Suppressor macrophage treated with lipopolysaccharide for 4 hours (primary cell): ENCODE measurements around the gene HYAL4.
"Not testable (repeated sequence)": the region's sequence is repeated elsewhere in the genome, so short reads cannot be mapped to it uniquely, and the experiment has no call there.

Source experiments
- DNase-seq: peaks from one replicate; pipeline ENCODE4 v3.0.0-alpha.2; 2020

Gene HYAL4, protein sequence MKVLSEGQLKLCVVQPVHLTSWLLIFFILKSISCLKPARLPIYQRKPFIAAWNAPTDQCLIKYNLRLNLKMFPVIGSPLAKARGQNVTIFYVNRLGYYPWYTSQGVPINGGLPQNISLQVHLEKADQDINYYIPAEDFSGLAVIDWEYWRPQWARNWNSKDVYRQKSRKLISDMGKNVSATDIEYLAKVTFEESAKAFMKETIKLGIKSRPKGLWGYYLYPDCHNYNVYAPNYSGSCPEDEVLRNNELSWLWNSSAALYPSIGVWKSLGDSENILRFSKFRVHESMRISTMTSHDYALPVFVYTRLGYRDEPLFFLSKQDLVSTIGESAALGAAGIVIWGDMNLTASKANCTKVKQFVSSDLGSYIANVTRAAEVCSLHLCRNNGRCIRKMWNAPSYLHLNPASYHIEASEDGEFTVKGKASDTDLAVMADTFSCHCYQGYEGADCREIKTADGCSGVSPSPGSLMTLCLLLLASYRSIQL

DNA sequence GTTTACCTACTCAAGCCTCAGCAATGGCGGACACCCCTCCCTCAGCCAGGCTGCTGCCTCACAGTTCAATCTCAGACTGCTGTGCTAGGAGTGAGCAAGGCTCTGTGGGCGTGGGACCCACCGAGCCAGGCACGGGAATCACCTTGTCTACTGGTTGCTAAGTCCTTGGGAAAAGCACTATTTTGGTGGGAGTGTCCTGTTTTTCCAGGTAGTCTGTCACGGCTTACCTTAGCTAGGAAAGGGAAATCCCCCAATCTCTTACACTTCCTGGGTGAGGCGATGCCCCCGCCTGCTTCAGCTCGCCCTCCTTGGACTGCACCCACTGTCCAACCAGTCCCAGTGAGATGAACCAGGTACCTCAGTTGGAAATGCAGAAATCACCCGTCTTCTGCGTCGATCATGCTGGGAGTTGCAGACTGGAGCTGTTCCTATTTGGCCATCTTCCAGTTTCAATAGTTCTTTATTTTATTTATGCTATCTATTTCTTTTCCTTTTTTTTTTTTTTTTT lies at the start of gene HYAL4:
Gene HYAL4, plus strand, starts transcription at position 458 of the 508 bp plus-strand sequence. CDS start 23,105 bp downstream, outside the sequence.
- DNase-seq, result no peak

DNA sequence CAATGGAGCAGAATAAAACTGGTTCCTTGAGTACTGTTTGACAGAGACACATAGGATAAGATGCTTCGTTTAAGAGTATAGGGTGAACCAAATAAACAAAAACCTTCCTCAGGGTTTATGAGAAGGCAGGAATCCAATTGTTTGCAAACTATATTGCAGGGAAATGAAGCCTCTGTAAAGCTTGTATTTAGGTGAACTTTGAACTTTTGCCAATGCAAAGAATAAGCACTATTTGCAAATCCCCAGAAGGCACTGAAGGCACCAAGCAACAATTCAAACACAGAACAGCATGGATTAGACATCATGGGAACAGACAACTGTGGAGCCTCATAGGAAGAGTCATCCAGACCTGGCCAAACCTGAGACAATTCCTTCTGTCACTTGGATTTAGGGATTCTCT lies 49.1 kb upstream of the HYAL4 start:
- DNase-seq, result no peak

DNA sequence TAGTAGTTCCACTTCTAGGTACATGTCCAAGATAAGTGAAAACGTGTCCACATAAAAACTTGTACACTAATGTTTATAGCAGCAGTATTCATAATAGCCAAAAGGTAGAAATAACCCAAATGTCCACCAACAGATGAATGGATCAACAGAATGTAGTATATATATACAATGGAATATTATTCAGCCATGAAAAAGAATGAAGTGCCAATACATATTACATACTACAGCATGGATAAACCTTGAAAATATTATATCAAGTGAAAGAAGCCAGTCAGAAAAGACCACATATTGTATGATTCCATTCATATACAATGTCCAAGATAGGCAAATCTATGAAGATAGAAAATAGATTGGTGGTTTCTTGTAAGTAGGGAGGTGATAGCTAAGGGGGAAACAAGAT lies 48.4 kb upstream of the HYAL4 start:
- no peak for DNase-seq

DNA sequence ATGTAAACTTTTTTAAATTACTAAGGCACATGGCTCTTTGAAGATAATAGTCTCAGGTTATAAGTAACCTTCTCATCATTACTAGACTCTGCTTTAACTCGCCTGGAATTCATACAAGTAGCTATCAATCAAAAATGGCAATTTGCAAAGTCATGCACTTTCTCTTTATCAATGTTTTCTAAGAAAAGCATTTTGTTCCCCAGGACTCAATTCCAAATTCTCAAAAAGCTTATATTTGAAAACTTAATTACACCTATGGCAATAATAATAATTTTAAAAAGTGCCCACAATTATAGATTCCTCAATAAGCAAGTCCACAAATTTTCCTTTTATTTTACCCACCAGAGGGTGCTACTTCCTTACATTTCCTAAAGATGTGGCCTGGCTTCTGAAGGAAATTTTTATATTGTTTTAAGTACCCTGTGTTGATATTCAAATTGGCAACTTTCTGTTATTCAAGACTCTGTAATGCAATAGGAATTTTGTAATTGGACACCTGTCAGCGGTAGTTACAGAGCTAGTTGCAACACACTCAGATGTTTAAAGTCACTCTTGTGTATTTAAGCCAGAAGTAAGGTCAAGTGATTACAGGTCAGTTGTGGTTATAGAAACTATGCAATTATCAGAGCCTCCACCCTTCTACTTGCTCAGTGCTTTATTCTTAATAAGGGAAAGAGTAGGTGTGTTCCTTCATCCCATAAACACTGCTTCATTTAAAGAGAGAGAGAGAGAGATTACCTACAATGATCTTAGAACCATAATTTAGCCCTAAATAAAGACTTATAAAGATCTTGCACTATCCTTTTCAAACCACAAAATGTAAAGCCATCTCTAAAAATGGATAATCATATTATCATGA lies 47.1 kb upstream of the HYAL4 start:
- DNase-seq, result peak; percentile 58

DNA sequence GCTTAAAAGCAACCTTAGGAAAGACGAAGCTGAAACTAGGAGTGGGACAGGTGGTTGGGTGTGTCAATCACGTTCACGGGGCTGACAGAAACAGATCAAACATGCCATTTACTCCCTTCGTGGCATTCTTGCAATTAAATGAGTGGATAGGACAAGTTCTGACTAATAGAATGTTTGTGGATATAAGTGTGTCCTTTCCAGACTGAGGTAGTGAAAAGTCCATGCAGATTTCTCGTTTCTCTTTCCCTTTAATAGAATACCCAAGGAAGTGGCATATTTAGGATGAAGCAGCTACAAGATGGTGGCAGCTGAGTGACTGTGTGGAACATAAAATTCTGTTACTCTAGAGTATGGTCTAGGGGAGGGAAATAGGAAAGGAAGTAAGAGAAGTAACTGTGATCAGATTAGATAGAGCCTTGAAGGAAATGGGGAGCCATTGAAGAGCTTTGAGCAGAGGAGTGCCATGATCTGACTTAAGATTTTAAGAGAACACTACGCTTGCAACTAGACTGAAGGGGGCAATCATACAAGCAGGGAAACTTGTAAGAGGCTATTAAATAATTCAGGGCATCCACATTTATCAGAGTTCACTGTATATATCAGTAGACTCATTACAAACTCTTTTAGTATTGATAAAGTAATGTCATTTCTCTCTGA lies 46.3 kb upstream of the HYAL4 start:
- no peak for DNase-seq

DNA sequence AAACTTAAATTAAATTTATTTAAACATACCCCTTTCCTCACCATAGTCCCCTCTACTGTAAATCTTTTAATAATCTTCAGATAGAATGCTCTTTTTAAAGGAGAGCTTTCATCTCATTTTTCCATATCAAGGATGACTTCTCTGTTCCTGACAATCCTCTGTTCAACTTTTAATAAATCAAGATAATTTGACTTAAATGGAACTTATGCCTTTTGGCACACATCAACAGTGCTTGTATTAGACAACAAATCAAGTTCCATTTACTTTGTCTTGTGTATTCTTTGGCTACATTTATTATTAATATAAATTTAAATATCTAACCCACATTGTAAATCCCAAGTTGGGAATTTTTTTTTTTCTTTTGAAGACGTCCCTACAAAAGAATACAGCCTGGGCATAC lies 42.7 kb upstream of the HYAL4 start:
- no peak for DNase-seq

DNA sequence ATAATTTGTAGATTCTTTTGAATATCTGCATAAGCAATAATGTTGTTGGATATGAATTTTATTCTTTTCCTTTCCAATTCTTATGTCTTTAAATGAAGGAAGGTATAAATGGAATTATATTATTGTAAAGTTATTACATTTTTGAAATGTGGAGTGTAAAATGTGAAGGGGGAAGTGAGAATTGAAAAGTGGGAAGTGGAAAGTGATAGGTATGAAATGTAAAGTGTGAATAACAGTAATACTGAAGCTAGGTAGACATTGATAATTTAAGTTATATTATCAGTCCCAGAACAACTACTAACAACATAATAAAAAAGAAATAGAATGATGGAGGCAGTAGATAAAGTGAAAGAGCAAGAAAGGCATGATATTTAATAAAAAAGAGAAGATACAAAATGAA lies 39.7 kb upstream of the HYAL4 start:
- no peak for DNase-seq

DNA sequence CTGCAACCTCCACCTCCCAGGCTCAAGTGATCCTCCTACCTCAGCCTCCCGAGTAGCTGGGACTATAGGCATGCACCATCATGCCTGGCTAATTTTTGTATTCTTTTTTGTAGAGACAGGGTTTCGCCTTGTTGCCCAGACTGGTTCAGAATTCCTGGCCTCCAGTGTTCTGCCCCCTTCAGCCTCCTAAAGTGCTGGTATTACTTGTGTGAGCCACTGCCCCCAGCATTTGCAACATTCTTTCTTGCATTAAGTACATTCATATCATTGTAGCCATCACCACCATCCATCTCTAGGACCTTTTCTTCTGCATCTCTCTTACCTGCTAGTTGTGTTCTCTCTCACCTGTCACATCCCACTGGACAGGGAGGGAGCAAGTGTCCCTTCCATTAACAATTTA lies 35.5 kb upstream of the HYAL4 start:
- no peak for DNase-seq

DNA sequence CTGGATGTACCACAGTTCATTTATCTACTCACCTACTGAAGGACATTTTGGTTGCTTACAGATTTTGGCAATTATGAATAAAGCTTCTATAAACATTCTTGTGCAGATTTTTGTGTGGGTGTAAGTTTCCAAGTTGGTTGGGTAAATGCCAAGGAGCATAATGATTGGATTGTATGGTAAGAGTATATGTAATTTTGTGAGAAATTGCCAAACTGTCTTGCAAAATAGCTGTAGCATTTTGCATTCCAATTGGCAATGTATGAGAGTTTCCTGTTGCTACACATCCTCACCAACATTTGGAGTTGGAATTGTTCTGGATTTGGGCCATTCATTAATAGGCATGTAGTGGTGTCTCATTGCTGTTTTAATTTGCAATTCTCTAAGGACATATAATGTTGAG lies 33.9 kb upstream of the HYAL4 start:
- DNase-seq, result no peak

DNA sequence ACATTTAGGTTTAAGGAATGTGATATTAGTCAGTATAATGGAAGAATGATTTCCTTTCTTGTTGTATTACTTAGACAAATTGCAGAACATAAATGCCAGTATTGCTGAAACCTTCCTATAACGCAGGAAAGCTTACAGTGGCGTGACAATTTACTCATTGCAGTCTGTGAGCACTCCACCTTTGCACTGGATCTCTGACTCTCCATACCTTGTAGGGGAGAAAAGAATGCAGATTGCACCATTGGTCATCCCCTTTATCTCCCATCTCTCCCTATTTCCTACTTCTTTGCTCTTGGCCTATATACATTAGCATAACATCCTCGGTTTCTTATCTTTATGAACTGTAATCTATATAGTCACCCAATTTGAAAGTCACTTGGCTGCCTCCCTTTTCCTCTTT lies 28.1 kb upstream of the HYAL4 start:
- DNase-seq, result no peak

DNA sequence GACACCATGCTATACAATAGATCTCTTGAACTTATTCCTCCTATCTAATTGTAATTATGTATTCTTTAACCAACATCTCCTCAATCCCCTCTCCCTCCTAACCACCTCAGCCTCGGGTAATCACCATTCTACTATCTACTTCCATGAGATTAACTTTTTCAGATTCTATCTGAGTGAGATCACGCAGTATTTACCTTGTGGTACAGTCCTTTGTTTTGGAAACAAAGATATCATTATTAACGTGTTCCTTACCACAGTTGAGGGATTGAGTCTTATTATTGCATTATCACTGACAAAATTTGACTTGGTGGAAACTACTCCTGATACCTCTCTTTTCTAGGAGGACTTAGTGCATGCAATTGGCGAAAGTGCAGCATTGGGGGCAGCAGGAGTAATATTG lies 26.0 kb upstream of the HYAL4 start:
- no peak for DNase-seq

DNA sequence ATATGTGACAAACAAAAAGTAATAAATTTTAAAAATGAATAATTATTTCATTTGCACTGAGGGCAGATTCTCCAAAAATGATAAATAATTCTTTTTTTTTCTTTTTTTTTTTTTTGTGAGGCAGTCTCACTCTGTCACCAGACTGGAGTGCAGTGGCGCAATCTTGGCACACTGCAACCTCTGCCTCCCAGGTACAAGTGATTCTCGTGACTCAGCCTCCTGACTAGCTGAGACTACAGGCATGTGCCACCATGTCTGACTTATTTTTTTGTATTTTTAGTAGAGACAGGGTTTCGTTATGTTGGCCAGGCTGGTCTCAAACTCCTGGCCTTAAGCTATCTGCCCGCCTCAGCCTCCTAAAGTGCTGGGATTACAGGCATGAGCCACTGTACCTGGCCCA lies 25.2 kb upstream of the HYAL4 start:
- DNase-seq, result not testable (repeated sequence)

DNA sequence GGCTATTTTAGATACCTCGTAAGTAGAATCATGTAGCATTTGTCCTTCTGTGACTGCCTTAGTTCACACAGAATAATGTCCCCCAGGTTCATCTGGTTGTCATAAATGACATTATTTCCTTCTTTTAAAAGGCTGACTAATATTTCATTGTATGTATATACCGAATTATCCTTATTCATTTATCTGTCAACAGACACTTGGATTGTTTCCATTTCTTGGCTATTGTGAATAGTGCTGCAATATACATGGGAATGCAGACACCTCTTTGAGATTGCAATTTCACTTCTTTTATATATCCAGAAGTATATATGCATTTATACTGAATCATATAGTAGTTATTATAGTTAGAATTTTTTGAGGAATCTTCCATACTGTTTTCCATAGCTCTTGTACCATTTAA lies 24.1 kb upstream of the HYAL4 start:
- no peak for DNase-seq

DNA sequence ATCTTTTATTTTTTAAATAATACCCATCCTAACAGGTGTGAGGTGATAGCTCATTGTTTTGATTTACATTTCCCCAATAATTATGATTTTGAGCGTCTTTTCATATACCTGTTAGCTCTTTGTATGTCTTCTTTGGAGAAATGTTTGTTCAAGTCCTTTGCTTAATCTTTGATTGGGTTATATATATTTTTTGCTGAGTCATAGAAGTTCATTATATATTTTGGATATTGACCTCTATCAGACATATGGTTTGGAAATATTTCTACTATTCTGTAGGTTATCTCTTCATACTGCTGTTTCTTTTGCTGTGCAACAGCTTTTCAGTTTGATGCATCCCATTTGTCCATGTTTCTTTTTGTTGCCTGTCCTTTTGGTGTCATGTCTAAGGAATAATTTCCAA lies 23.6 kb upstream of the HYAL4 start:
- no peak for DNase-seq

DNA sequence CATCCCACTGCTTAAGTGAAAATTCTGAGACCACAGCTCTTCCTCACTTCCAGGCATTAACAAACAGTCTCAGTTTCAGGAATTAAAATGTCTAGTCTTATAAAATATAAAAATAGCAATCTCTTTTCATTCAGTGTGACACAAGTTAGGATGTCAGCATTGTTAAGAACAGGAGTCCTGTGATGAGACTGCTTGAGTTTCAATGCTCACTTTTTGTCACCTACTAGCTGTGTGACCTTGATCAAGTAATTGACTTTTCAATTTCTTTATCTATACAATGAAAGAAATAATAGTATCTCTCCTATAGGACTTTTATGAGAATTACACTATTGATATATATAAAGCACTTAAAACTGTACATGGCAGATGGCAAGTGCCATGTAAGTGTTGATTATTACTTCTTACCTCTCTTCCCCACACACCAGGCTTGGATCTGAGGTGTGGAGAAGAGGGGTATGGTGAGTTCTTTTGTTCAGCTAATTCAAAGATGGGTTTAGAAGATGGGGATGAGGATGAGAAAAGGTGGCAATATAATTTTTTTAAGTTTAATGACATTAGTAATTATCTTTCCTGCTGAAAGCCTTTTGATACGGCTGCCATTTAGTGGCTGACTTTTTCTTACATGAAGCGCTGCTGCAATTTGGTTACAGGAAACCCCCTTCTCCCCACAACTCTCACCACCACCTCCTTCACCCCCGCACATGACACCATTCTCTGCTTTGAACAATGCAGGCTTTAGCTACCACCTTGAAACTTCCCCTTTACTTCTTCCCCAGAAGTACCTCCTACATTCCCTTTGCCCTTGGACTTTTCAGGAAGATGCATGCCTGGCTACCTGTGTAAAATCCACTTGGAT lies 20.8 kb upstream of the HYAL4 start:
- no peak for DNase-seq

DNA sequence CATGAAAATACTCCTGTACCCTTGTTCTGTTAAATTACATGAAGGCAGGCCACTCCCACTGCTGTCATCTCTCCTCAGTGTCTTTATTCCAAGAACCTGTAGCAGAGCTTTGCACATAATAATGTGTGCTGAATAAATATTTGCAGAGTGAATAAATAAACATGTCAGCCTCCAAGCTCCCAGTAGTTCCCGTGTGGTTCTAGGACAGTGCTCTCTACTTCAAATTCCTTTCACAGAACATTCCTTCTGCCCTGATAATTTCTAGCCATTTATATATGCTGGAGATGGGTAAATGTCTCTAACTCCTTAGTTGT lies 20.3 kb upstream of the HYAL4 start:
- no peak for DNase-seq

DNA sequence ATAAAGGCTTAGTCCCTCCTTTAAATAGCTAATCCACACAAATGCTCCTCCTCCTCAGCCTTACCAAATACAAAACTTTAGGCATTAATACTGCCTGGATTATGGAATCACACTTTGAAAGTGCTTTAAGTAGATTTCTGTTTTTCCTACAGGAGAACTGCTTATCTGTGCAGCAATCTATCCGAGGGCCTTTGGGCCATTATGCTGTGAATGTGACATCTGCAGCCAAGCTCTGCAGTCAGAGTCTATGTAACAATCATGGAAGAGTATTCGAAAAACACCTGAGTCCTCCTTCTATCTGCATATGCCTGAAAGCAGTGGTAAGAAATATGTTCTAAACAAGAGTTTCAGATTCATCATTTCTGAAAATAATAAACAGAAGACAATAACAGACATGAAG lies 16.2 kb upstream of the HYAL4 start:
- DNase-seq, result no peak

DNA sequence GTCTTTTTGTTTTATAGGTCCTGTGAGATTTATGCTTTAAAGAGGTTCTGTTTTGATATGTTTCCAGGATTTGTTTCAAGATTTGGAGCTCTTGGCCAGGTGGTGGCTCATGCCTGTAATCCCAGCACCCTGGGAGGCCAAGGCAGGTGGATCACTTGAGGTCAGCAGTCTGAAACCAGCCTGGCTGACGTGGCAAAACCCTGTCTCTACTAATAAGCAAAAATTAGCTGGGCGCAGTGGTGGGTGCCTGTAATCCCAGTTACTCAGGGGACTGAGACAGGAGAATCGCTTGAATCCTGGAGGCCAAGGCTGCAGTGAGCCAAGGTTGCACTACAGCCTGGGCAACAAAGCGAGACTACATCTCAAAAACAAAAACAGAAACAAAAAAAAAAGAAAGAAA lies 8.3 kb upstream of the HYAL4 start:
- DNase-seq, result no peak

DNA sequence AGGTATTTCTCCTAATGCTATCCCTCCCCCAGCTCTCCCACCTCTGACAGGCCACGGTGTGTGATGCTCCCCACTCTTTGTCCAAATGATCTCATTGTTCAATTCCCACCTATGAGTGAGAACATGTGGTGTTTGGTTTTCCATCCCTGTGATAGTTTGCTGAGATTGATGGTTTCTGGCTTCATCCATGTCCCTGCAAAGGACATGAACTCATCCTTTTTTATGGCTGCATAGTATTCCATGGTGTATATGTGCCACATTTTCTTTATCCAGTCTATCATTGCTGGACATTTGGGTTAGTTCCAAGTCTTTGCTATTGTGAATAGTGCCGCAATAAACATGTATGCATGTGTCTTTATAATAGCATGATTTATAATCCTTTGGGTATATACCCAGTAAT lies 5.9 kb upstream of the HYAL4 start:
- DNase-seq, result not testable (repeated sequence)

DNA sequence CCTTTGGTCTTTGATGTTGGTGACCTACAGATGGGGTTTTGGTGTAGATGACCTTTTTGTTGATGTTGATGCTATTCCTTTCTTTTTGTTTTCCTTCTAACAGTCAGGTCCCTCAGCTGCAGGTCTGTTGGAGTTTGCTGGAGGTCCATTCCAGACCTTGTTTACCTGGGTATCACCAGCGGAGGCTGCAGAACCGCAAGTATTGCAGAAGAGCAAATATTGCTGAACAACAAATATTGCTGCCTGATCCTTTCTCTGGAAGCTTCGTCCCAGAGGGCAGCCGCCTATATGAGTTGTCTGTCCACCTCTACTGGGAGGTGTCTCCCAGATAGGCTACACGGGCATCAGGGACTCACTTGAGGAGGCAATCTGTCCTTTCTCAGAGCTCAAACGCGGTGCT lies 827 bp upstream of the HYAL4 start:
- not testable (repeated sequence) for DNase-seq

DNA sequence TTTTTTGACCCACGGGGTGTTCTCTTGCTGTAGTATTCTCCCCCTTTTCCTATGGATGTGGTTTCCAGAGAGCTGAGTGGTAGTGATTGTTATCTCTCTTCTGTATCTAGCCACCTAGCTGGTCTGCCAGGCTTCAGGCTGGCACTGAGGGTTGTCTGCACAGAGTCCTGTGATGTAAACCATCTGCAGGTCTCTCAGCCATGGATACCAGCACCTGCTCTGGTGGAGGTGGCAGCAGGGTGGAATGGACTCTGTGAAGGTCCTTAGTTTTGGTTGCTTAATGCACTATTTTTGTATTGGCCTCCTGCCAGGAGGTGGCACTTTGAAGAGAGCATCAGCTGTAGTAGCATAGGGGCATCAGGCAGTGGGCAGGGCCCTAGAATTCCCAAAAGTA lies 851 bp downstream of the HYAL4 start:
- no peak for DNase-seq

DNA sequence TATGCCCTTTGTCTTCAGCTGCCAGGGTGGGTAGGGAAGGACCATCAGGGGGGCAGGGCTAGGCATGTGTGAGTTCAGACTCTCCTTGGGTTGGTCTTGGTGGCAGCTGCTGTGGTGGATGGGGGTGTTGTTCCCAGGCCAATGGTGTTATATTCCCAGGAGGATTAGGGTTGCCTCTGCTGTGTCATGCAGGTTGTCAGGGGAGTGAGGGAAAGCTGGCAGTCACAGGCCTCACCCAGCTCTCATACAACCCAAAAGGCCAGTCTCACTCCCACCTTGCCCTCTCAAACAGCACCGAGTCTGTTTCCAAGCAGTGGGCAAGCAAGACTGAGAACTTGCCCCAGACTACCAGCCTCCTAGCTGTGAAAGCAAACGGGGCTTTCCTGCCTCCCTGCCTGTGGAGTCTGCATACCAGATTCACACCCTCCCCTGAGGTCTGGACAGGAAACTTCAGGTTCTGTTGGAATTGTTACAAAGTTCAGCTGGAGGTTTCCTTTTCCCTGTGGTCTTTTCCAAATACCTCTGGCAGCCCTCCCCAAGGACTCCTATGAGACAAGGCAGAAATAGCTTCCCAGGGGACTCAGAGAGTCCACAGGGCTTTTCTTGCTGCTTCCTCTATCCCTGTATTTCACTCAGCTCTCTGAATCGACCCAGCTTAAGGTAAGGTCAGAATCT lies 1.4 kb downstream of the HYAL4 start:
- no peak for DNase-seq
